ENCODE measurements around the gene TBCEL.

TBCEL gene

GRCh38 chr11:121063728-121064127 lies 39.8 kb downstream of the TBCEL start:
- DNase-seq (ENCODE audit: low spot score) = no peak

DNA sequence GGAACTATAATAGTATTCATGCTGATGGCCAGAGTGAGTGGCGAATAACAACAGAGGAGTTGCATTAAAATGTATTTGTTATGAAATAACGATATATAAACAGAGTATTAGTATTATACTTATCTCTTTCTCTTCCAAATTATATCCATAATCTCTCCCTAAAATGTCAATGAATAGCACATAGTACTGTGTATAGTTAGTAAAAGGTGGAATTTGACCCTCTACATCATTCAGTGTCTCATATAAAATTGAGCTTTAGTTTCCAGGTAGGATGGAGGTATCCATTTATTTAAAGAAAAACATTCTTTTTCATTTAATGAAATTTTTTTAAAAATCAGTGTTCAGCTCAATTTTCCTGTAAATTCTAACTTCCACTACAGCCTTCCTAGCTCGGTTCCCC lies 42.7 kb downstream of the TBCEL start:
- DNase-seq (ENCODE audit: low spot score) = no peak

- DNase-seq (ENCODE audit: low spot score) = no peak
Measured at GRCh38 chr11:121067026-121067425, 43.1 kb downstream of the TBCEL start.

GRCh38 chr11:121067453-121067852 lies 43.6 kb downstream of the TBCEL start:
- DNase-seq (ENCODE audit: low spot score) = no peak

GRCh38 chr11:121067962-121068647 lies 44.2 kb downstream of the TBCEL start:
- DNase-seq (ENCODE audit: low spot score) = no peak

GRCh38 chr11:121068787-121069186 lies 44.9 kb downstream of the TBCEL start:
- no peak for DNase-seq (ENCODE audit: low spot score)

GRCh38 chr11:121070951-121071845 lies 47.3 kb downstream of the TBCEL start:
- no peak for DNase-seq (ENCODE audit: low spot score)

DNA sequence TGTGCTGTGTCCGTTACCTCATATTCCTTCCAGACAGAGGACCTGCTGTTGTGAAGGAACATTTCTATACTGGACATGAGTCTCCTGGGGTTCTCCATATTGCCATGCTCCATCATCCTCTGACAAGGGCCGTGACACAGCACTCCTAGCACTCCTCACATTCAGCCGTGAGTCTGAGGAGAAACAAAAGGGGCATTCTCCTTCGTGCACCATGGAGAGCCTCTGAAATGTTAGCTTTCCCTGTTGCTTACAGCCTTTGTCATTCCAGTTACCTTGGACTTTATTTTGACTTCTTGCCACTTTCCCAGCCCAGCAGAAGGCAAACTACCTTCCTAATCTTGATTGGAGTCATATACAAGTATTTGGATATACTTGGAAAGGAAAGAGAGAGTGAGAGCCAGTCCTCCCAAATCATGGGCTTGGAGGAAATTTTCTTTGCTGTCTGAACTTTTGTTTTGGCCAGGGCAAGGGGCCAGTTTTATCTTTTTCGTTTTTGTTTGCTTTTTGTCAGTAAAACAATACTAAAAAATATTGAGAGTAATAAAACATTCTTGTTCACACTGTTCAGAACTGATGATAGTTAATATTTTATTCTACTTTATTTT lies 48.0 kb downstream of the TBCEL start:
- DNase-seq (ENCODE audit: low spot score) = no peak

DNA sequence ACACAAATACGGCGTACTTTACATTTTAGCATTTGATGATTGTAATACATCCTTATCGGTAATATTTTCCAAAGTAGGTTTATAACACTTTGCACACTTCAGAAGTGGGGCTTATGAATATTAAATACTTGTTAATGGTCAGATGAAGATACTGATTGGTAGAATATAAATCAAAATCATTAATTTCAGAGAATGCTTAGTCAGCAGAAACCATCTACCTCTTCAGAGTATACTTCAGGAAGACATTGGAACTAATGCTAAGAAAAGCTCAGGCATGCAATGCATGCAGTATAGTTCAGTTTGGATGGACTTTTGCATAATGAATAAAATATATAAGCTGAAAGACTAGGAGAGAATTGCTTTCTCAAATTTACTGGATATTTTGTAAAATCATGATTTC lies 57.4 kb downstream of the TBCEL start:
- DNase-seq (ENCODE audit: low spot score) = no peak

DNA sequence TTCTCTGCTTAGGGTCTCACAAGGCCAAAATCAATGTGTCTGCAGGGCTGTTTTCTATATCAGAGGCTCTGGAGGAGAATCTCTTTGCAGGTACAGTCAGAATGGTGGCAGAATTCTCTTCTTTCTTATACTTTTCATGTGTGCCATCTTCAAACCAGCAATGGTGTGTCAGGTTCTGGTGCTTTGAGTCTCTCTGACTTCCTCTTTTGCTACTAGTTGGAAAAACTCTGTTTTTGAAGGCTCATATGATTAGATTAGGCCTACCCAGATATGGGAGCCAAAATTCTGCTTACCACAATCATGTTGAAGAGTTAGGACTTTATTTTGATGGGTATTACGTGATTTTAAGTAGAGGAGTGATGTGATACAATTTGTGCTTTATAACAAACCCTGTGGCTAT lies 58.3 kb downstream of the TBCEL start:
- DNase-seq (ENCODE audit: low spot score) = no peak

DNA sequence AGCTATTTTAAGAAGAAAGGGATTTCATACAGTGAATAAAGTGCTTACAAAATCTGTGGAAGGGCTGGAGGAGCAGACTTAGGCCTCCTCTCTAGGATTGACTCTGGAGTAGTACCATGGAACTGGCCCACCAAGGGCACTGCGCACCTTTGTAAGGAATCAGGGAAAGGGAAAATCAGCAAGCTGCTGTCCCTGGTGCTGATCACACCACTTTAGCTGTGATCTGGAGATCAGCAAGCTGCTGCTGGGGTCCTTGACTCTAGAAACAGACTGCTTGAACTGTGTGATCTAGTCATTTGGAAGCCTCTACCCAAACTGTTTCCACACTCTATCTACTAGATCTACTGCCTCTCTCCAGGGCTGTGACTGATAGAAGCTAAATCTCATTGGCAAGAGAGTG lies 58.8 kb downstream of the TBCEL start:
- DNase-seq (ENCODE audit: low spot score) = no peak

- DNase-seq (ENCODE audit: low spot score) = no peak
Measured at GRCh38 chr11:121086866-121087265, 63.0 kb downstream of the TBCEL start.

GRCh38 chr11:121089566-121089965 lies 65.7 kb downstream of the TBCEL start:
- DNase-seq (ENCODE audit: low spot score) = no peak

DNA sequence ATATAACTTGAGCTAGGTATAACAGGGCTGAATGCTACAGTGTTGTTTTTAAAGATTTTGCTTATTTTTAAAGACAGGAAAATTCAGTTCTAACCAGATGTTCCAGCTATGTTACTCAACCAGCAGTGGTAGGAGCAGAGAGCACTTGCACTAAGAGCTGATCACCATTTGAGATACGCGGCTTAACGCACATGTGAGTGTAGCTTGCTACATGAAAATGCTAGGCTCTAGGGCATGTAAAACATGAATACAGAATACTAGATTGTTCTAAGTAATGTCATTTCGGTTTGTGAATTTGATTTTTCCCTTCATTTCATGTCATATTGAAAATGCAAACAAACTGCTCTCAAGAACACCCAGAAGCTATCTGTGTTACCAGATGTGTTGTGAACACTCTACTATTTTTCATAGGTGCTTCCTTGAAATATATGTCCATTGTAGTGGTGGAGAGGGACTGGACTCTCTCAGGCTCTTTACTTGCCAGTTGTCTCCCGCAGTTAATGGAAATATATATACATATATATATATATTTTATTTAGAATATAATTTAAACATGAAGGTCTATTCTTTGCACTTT lies 66.3 kb downstream of the TBCEL start:
- no peak for DNase-seq (ENCODE audit: low spot score)

DNA sequence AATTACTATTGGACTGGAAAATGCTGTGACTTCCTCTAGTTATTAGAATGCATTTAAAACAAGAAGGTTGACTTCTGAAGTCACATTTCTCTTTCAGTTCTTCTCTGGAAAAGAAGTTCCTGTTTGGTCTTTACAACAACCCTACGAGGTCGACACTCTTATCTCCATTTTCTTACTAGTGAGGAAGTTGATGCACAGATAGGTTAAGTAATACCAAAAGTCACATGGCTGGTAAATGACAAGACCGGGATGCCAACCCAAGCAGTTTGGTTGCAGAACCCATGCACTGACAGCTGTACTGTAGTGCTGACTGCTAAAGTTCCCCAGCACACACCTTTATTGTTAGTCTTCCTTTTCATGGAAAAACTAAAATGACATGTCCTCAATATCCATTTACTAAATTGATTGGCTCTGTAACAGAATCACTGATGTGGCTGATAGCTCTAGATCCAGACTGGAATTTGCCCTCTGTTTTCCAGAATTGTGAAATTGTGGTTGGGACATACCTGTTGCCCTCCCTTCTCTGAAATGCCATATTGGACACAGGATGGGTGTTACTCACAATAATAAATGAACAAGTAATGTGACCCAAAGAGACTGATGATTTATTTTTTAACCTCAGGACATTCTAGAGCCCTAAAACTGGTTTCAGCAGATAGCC lies 67.7 kb downstream of the TBCEL start:
- no peak for DNase-seq (ENCODE audit: low spot score)

- no peak for DNase-seq (ENCODE audit: low spot score)
Measured at GRCh38 chr11:121095561-121095960, 71.7 kb downstream of the TBCEL start.

DNA sequence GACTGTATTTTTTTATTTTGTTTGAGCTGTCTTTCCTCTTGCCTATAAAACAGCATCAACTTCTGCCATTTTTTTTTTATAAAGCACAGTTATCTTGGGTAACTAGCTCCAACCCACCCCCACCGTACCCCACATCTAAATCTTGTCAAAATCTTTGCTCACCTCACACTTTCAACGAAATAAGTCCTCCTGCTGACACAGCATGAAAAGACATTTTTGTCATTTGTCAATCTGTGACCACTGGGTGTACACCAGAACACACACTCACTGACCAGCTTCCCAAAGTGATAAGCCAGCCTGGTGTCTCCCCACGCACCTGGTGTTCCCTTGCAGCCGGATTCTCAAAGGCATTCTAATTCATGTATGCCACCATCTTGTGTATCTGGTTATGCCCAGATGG lies 75.5 kb downstream of the TBCEL start:
- DNase-seq (ENCODE audit: low spot score) = no peak

DNA sequence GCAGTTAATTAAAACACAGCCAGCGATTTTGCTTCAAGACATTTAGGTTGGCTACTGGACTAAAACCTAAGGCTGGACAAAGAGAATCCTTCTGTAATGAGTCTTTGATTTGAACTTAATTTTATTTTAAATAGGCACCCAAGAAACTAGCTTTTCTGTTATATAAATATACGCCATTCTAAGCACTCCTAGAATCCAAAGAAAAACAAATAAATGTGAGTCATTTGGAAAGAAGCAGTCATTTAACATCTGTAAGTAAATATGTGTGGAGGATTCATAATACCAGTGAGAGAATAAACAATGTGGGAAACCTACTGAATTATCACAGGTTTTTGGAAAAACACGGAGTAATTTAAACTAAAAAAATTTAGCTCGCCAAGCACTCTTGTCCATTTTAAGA lies 76.0 kb downstream of the TBCEL start:
- DNase-seq (ENCODE audit: low spot score) = no peak

DNA sequence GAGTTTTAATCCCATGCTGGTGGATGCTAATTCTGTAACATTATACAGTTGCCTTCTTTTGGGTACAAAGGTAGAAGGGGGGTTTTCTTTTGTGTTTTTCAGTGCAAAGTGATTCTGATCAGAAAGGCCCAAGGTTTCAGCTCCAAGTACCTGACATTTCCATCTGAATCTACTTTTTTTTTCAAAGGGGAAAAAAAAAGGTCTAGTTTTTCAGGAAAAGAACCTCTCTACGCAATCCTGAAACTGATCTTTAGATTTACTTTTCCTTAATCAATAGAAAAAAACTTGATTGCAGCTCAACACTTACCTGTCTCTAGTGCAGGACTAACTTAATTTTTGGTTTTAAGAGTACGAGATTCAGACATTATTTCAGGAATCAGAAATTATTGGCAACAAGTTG lies 77.0 kb downstream of the TBCEL start, which contains the start of gene TECTA:
Gene TECTA (plus strand): TSS at position 301 of the 400 bp plus-strand sequence. CDS start 1,423 bp downstream, outside the sequence.
- DNase-seq (ENCODE audit: low spot score) = no peak

GRCh38 chr11:121104312-121104762 lies 80.4 kb downstream of the TBCEL start:
- no peak for DNase-seq (ENCODE audit: low spot score)

DNA sequence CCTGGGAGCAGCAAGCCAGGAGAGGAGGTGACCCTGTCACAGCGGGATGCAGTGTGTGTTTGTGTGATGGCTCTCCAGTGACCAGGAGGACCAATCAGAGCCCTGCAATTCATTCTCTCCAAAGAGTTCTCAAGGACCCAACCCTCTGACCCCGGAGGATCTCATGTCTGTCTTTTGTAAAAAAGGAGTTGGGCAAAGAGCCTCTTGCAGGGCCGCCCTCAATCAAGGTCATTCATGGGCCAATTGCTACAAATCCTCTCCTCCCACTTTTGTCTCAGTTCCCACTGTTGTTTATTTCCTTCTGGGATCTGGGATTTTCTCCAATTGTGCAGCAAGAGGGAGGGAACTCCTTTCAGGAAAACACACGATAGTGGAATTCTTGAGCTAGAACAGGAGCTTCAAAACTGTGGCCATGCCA lies 81.2 kb downstream of the TBCEL start:
- DNase-seq (ENCODE audit: low spot score) = no peak

All from CD4-positive, alpha-beta T cell treated with Interleukin-2 at 100 ng/mL for 4 hours (primary cell).